HCT116 (cell line): ENCODE measurements around the gene FLNC. TPM values are rescaled to one million over a fixed set of nuclear protein-coding genes. Genes with fewer than 3 reads are reported as not detected.

Experiments used
- ATAC-seq: fragments of 200-7000 bp; cut with Tn5 transposase; 2 replicates; pipeline ENCODE4 v1.9.1; 2020; ENCODE audit warnings: mild to moderate bottlenecking, moderate library complexity
- BruUV-seq: library from RNA; stranded (reverse); fragments of 400-500 nt; replicated peaks from 2 replicates; lab custom pipeline; 2021; lab: Mats Ljungman, UMichigan
- CTCF ChIA-PET: fragments of 300-600 bp; sonication (Branson Sonifier 250); formaldehyde crosslinking; loops from one replicate; lab custom pipeline; 2021; ENCODE audit warnings: antibody characterized with exemption; lab: Charles Lee
- POLR2A ChIA-PET: fragments of 300-600, 350-600 bp; sonication (Branson Sonifier 250); formaldehyde crosslinking; loops from one replicate; lab custom pipeline; 2021; ENCODE audit warnings: antibody characterized with exemption; lab: Charles Lee
- RAD21 ChIA-PET, 2 experiments: fragments of 300-600 bp; sonication (Branson Sonifier 250); formaldehyde crosslinking; loops; one replicate each; lab custom pipeline; 2023; ENCODE audit warnings: low total read pairs in 2 of 2; ENCODE audit not compliant: uncharacterized antibody in 2 of 2, unreplicated experiment in 2 of 2, low non-redundant PET in 1 of 2; lab: Charles Lee
- DNase-seq: peaks from one replicate; pipeline ENCODE4 v3.0.0-alpha.2; 2010; ENCODE audit warnings: low read depth, low spot score
- H2AFZ ChIP-seq: fragments of 200-600 bp; shearing (Covaris generic), sonication (generic); 2 replicates; pipeline ENCODE4 v1.6.1; 2017; ENCODE audit warnings: low read depth, mixed run types, mixed read lengths, antibody characterized with exemption, low read length; ENCODE audit not compliant: poor library complexity, severe bottlenecking
- H3K27ac ChIP-seq: 2 replicates; pipeline ENCODE4 v1.5.1; 2012; ENCODE audit warnings: low read depth, low read length
- H3K27me3 ChIP-seq: fragments of 200-600 bp; sonication (generic); 2 replicates; pipeline ENCODE4 v1.6.1; 2016; ENCODE audit warnings: mixed run types, low read length, mixed read lengths; ENCODE audit not compliant: insufficient read depth
- H3K36me3 ChIP-seq, 2 experiments: fragments of 200-500 bp in 1 of 2; fragments of 200-600 bp in 1 of 2; sonication (Bioruptor generic) in 1 of 2; sonication (generic) in 1 of 2; 2 replicates each; pipeline versions ENCODE4 v1.5.1 to v1.6.1; 2014 to 2016; ENCODE audit warnings: low read length in 2 of 2, inconsistent platforms in 1 of 2, mixed read lengths in 1 of 2, mixed run types in 1 of 2; ENCODE audit not compliant: insufficient read depth in 2 of 2, control insufficient read depth in 1 of 2
- H3K4me1 ChIP-seq, 2 experiments: fragments of 200-600 bp in 1 of 2; sonication (generic) in 1 of 2; 2 replicates each; pipeline versions ENCODE4 v1.5.1 to v1.6.1; 2012 to 2017; ENCODE audit warnings: low read length in 2 of 2, inconsistent platforms in 1 of 2, mild to moderate bottlenecking in 1 of 2, mixed read lengths in 1 of 2, mixed run types in 1 of 2, moderate library complexity in 1 of 2; ENCODE audit not compliant: insufficient read depth in 2 of 2, control insufficient read depth in 1 of 2
- H3K4me2 ChIP-seq: fragments of 200-600 bp; sonication (generic); 2 replicates; pipeline ENCODE4 v1.6.1; 2017; ENCODE audit warnings: mixed run types, low read length, mixed read lengths
- H3K4me3 ChIP-seq, 2 experiments: fragments of 200-600 bp in 1 of 2; sonication (generic) in 1 of 2; replicated peaks in 1 of 2; 2 replicates each; pipeline ENCODE4 v1.5.1; 2011 to 2016; ENCODE audit warnings: low read length in 2 of 2, control low read depth in 1 of 2, low read depth in 1 of 2, mild to moderate bottlenecking in 1 of 2, mixed read lengths in 1 of 2, mixed run types in 1 of 2
- H3K79me2 ChIP-seq: fragments of 200-600 bp; sonication (generic); 2 replicates; pipeline ENCODE4 v1.6.1; 2017; ENCODE audit warnings: mild to moderate bottlenecking, mixed run types, low read length, moderate library complexity, mixed read lengths; ENCODE audit not compliant: insufficient read depth
- H3K9ac ChIP-seq: fragments of 200-600 bp; sonication (generic); 2 replicates; pipeline ENCODE4 v1.6.1; 2016; ENCODE audit warnings: low read length, mixed read lengths
- H3K9me2 ChIP-seq: fragments of 200-600 bp; sonication (generic), shearing (Covaris generic); 2 replicates; pipeline ENCODE4 v1.6.1; 2017; ENCODE audit warnings: mixed run types, mild to moderate bottlenecking, moderate library complexity; ENCODE audit not compliant: insufficient read depth
- H3K9me3 ChIP-seq, 2 experiments: fragments of 200-500 bp in 1 of 2; fragments of 200-600 bp in 1 of 2; sonication (Bioruptor generic) in 1 of 2; sonication (generic) in 1 of 2; 2 replicates each; pipeline ENCODE4 v1.6.1; 2014 to 2017; ENCODE audit warnings: low read length in 2 of 2, mixed read lengths in 2 of 2, inconsistent platforms in 1 of 2, low read depth in 1 of 2, mild to moderate bottlenecking in 1 of 2, mixed run types in 1 of 2, moderate library complexity in 1 of 2; ENCODE audit not compliant: control insufficient read depth in 1 of 2, insufficient read depth in 1 of 2
- H4K20me1 ChIP-seq: fragments of 200-600 bp; sonication (generic), shearing (Covaris generic); 2 replicates; pipeline ENCODE4 v1.6.1; 2017; ENCODE audit warnings: mixed run types, mild to moderate bottlenecking, moderate library complexity; ENCODE audit not compliant: insufficient read depth
- ATF3 ChIP-seq: IDR thresholded peaks from 2 replicates; pipeline ENCODE4 v1.6.1; 2012
- ELF1 ChIP-seq: IDR thresholded peaks from 2 replicates; pipeline ENCODE4 v1.6.1; 2012; ENCODE audit warnings: low read depth, borderline replicate concordance
- JUND ChIP-seq: IDR thresholded peaks from 2 replicates; pipeline ENCODE4 v1.6.1; 2012
- POLR2A ChIP-seq: IDR thresholded peaks from 2 replicates; pipeline ENCODE4 v1.7.0; 2011; ENCODE audit warnings: borderline replicate concordance; ENCODE audit not compliant: insufficient read depth, insufficient read length; ENCODE audit errors: extremely low read depth
- REST ChIP-seq: IDR thresholded peaks from 2 replicates; pipeline ENCODE4 v1.6.1; 2012; ENCODE audit warnings: low read depth
- SRF ChIP-seq: IDR thresholded peaks from 2 replicates; pipeline ENCODE4 v1.6.1; 2012; ENCODE audit warnings: low read depth
- TCF7L2 ChIP-seq: IDR thresholded peaks from 2 replicates; pipeline ENCODE4 v1.7.0; 2011; ENCODE audit warnings: borderline replicate concordance, inconsistent platforms; ENCODE audit not compliant: insufficient read depth, insufficient read length; ENCODE audit errors: extremely low read depth
- ZFX ChIP-seq: fragments of 450-650 bp; IDR thresholded peaks from 2 replicates; pipeline ENCODE4 v1.6.1; 2017
- intact Hi-C: fragments of 100-400 bp; cut with micrococcal nuclease; formaldehyde crosslinking; loops from 2 replicates; pipeline ENCODE4 v1.10.0; 2022
- total RNA-seq: library from RNA; stranded (reverse); gene quantifications from one replicate; pipeline ENCODE4 v1.2.1, GENCODE V29; 2021; ENCODE audit not compliant: unreplicated experiment
- TF ChIP-seq, protein P1 (sequence below), 3 experiments: fragments of 200-600 bp in 1 of 3; sonication (generic) in 1 of 3; IDR thresholded peaks in 2 of 3; conservative IDR thresholded peaks in 1 of 3; 2 replicates each; pipeline ENCODE4 v1.5.1; 2012 to 2017; ENCODE audit warnings: low read depth in 2 of 3, low read length in 2 of 3, antibody characterized with exemption in 1 of 3, borderline replicate concordance in 1 of 3, control low read depth in 1 of 3, mild to moderate bottlenecking in 1 of 3, mixed read lengths in 1 of 3, mixed run types in 1 of 3, moderate library complexity in 1 of 3; ENCODE audit not compliant: insufficient read depth in 1 of 3
- TF ChIP-seq, protein P2 (sequence below): IDR thresholded peaks from 2 replicates; pipeline ENCODE4 v1.6.1; 2012

The FLNC gene
- total RNA-seq, 1 experiment from 2014 or later = 42.8 TPM

DNA sequence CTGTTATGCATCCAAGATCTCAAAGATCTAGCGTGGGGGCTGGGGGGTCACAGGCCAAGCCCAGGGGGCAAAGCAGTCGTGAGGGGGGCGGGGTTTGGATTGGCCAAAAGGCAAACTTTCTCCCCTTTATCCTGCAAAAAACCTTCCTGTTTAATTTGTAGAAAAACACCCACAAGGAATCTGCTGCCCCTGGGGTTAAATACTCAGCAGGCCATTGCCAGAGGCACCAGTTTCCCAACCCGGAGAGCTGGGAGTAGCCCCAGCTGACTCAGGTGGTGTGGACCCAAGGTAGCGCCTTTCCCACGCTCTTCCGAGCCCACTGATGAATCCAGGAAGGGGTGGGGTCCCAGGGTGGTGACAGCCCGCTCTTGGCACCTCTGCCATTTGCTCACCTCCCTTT is 58.9 kb downstream of the FLNC start:
- H3K27me3 ChIP-seq = no peaks in the 10 kb centered on the region
- RAD21 ChIA-PET = no interaction called here
- no TSS peak for BruUV-seq
- CTCF ChIA-PET = no interaction called here
- H3K27ac ChIP-seq = no peak overlapping the region
- no peak overlapping the region for H3K4me2 ChIP-seq
- DNase-seq = no peak
- no peak overlapping the region for H3K4me3 ChIP-seq
- no peak overlapping the region for H2AFZ ChIP-seq
- POLR2A ChIA-PET = no interaction called here
- no peaks in the 10 kb centered on the region for H3K9me3 ChIP-seq
- TF ChIP-seq, protein P1, sequence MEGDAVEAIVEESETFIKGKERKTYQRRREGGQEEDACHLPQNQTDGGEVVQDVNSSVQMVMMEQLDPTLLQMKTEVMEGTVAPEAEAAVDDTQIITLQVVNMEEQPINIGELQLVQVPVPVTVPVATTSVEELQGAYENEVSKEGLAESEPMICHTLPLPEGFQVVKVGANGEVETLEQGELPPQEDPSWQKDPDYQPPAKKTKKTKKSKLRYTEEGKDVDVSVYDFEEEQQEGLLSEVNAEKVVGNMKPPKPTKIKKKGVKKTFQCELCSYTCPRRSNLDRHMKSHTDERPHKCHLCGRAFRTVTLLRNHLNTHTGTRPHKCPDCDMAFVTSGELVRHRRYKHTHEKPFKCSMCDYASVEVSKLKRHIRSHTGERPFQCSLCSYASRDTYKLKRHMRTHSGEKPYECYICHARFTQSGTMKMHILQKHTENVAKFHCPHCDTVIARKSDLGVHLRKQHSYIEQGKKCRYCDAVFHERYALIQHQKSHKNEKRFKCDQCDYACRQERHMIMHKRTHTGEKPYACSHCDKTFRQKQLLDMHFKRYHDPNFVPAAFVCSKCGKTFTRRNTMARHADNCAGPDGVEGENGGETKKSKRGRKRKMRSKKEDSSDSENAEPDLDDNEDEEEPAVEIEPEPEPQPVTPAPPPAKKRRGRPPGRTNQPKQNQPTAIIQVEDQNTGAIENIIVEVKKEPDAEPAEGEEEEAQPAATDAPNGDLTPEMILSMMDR (IDR thresholded peaks at IDR 0.05 in 2 of 3, conservative IDR thresholded peaks at IDR 0.05 in 1 of 3; ENCODE audit: borderline replicate concordance in 1 of 3, insufficient read depth in 1 of 3, low read depth in 2 of 3, low read length in 2 of 3) = no peak
- TF ChIP-seq, protein P2, sequence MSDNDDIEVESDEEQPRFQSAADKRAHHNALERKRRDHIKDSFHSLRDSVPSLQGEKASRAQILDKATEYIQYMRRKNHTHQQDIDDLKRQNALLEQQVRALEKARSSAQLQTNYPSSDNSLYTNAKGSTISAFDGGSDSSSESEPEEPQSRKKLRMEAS = no peak
- TF ChIP-seq REST = no peak
- no peak for TF ChIP-seq POLR2A
- no peak for TF ChIP-seq ATF3
- TF ChIP-seq JUND = no peak
- TF ChIP-seq ZFX = no peak
- TF ChIP-seq TCF7L2 = no peak
- TF ChIP-seq ELF1 = no peak
- TF ChIP-seq SRF = no peak
- H3K9ac ChIP-seq = no peak overlapping the region
- ATAC-seq = no peak
- no peaks in the 10 kb centered on the region for H3K36me3 ChIP-seq
- H3K4me1 ChIP-seq = peaks cover 32 to 66% of the 10 kb centered on the region in 2 experiments
- intact Hi-C loops = no loop called here
- no peaks in the 10 kb centered on the region for H3K9me2 ChIP-seq
- no peaks in the 10 kb centered on the region for H3K79me2 ChIP-seq
- no peaks in the 10 kb centered on the region for H4K20me1 ChIP-seq
